Ishikawa (cell line): ENCODE data around the gene TMEFF1.

Experiments
- CEBPB ChIP-seq: IDR thresholded peaks from 2 replicates; pipeline ENCODE4 v1.6.1; 2012
- CREB1 ChIP-seq: IDR thresholded peaks from 2 replicates; pipeline ENCODE4 v1.6.1; 2012; ENCODE audit warnings: low read depth
- EGR1 ChIP-seq: IDR thresholded peaks from 2 replicates; pipeline ENCODE4 v1.6.1; 2012
- EP300 ChIP-seq: IDR thresholded peaks from 2 replicates; pipeline ENCODE4 v1.6.1; 2012; ENCODE audit warnings: borderline replicate concordance
- FOXM1 ChIP-seq: IDR thresholded peaks from 2 replicates; pipeline ENCODE4 v1.6.1; 2012; ENCODE audit warnings: low read depth, borderline replicate concordance
- MAX ChIP-seq: IDR thresholded peaks from 2 replicates; pipeline ENCODE4 v1.6.1; 2012
- NFIC ChIP-seq: IDR thresholded peaks from 2 replicates; pipeline ENCODE4 v1.6.1; 2012
- RAD21 ChIP-seq: IDR thresholded peaks from 2 replicates; pipeline ENCODE4 v1.6.1; 2012; ENCODE audit warnings: low read depth
- REST ChIP-seq: IDR thresholded peaks from 2 replicates; pipeline ENCODE4 v1.6.1; 2012; ENCODE audit warnings: low read depth, mild to moderate bottlenecking
- TAF1 ChIP-seq: IDR thresholded peaks from 2 replicates; pipeline ENCODE4 v1.6.1; 2012; ENCODE audit warnings: low read depth, mild to moderate bottlenecking
- TCF12 ChIP-seq: IDR thresholded peaks from 2 replicates; pipeline ENCODE4 v1.6.1; 2012; ENCODE audit warnings: low read depth
- TEAD4 ChIP-seq: IDR thresholded peaks from 2 replicates; pipeline ENCODE4 v1.6.1; 2012
- USF1 ChIP-seq: IDR thresholded peaks from 2 replicates; pipeline ENCODE4 v1.6.1; 2012
- YY1 ChIP-seq: IDR thresholded peaks from 2 replicates; pipeline ENCODE4 v1.6.1; 2012; ENCODE audit warnings: low read depth
- ZBTB7A ChIP-seq: IDR thresholded peaks from 2 replicates; pipeline ENCODE4 v1.6.1; 2012; ENCODE audit warnings: low read depth

Gene TMEFF1

GRCh38 chr9:100472788-100473275, at the start of gene TMEFF1:
TSS of gene TMEFF1 (plus strand) at chr9:100473149. CDS start at chr9:100473545, 396 bp downstream.
- TF ChIP-seq MAX, result peak; percentile 58
- no peak for TF ChIP-seq EP300

GRCh38 chr9:100425758-100426157, 47.2 kb upstream of the TMEFF1 start:
- no peak for TF ChIP-seq RAD21
- no peak for TF ChIP-seq TAF1
- TF ChIP-seq ZBTB7A, result no peak

- no peak for TF ChIP-seq USF1
- no peak; the same call in 1 of the 2 replicates for TF ChIP-seq CEBPB
- no peak for TF ChIP-seq EGR1
- no peak for TF ChIP-seq NFIC
Measured at GRCh38 chr9:100426189-100426529, 46.8 kb upstream of the TMEFF1 start.

- TF ChIP-seq EGR1 (0 out of 2 replicates have a peak, but pooled peaks have one; percentile 4), FOXM1 (no peak), ZBTB7A (peak; percentile 81; the same call in 1 of the 2 replicates), MAX (0 out of 2 replicates have a peak, but pooled peaks have one; percentile 24), TAF1 (peak; percentile 46)
Measured at GRCh38 chr9:100426530-100427365, 46.2 kb upstream of the TMEFF1 start, which contains the start of gene MSANTD3. TSS of gene MSANTD3 (plus strand) at chr9:100427143. CDS start at chr9:100441939, 14,796 bp downstream.

- TF ChIP-seq EGR1 (no peak), MAX (peak; percentile 26; the same call in 1 of the 2 replicates), CEBPB (no peak), TCF12 (no peak), EP300 (no peak), TAF1 (no peak; the same call in 1 of the 2 replicates), CREB1 (no peak), TEAD4 (no peak), REST (no peak), FOXM1 (no peak), ZBTB7A (peak; percentile 28; the same call in 1 of the 2 replicates), YY1 (no peak), NFIC (no peak)
Measured at GRCh38 chr9:100427366-100428263, 45.3 kb upstream of the TMEFF1 start.

- no peak for TF ChIP-seq RAD21
- TF ChIP-seq TEAD4, result peak; percentile 88
- TF ChIP-seq MAX, result peak; percentile 26; the same call in 1 of the 2 replicates
- TF ChIP-seq EP300, result peak; percentile 60; the same call in 1 of the 2 replicates
- TF ChIP-seq USF1, result peak; percentile 66
- peak; percentile 65; the same call in 1 of the 2 replicates for TF ChIP-seq TCF12
- TF ChIP-seq FOXM1, result no peak
Measured at GRCh38 chr9:100428871-100429654, 43.9 kb upstream of the TMEFF1 start.
